ENCODE measurements around the gene NKIRAS2. TPM values are rescaled to one million over a fixed set of nuclear protein-coding genes. Genes with fewer than 3 reads are reported as not detected.

NKIRAS2 gene
- total RNA-seq, 2 donors from 2014 or later, result 43.8 to 46.2 TPM

GRCh38 chr17:42055496-42055895, 35.6 kb downstream of the NKIRAS2 start:
- no peaks in the 10 kb centered on the region for H3K36me3 ChIP-seq
- peaks cover 4% of the 10 kb centered on the region for H3K27me3 ChIP-seq (replicated peaks; ENCODE audit: insufficient read depth)
- H3K4me3 ChIP-seq, result no peak overlapping the region
- DNase-seq (ENCODE audit: low spot score), result no peak
- H3K27ac ChIP-seq, result no peak overlapping the region
- TF ChIP-seq CTCF (IDR thresholded peaks at IDR 0.05), result no peak
- H3K4me1 ChIP-seq (ENCODE audit: control insufficient read depth in 1 of 2, low read depth in 2 of 2), result no peaks in the 10 kb centered on the region
- no peak for ATAC-seq (ENCODE audit: insufficient number of reproducible peaks, low FRiP score, low read depth)
- H3K9me3 ChIP-seq, result no peaks in the 10 kb centered on the region

- Histone ChIP-seq H3K4me1 (ENCODE audit: control insufficient read depth in 1 of 2, low read depth in 2 of 2) (no peaks in the 10 kb centered on the region), H3K27ac (no peak overlapping the region), H3K9me3 (no peaks in the 10 kb centered on the region), H3K27me3 (replicated peaks; ENCODE audit: insufficient read depth) (peaks cover 4% of the 10 kb centered on the region), H3K36me3 (no peaks in the 10 kb centered on the region), H3K4me3 (no peak overlapping the region)
- ATAC-seq (ENCODE audit: insufficient number of reproducible peaks, low FRiP score, low read depth) (no peak), DNase-seq (ENCODE audit: low spot score) (no peak)
- TF ChIP-seq CTCF (IDR thresholded peaks at IDR 0.05), result no peak
Measured at GRCh38 chr17:42056635-42057034, 36.7 kb downstream of the NKIRAS2 start.

GRCh38 chr17:42058063-42058462, 38.2 kb downstream of the NKIRAS2 start:
- peaks cover 4% of the 10 kb centered on the region for H3K27me3 ChIP-seq (replicated peaks; ENCODE audit: insufficient read depth)
- H3K4me1 ChIP-seq (ENCODE audit: control insufficient read depth in 1 of 2, low read depth in 2 of 2), result no peaks in the 10 kb centered on the region
- no peak overlapping the region for H3K27ac ChIP-seq
- ATAC-seq (ENCODE audit: insufficient number of reproducible peaks, low FRiP score, low read depth), result no peak
- no peaks in the 10 kb centered on the region for H3K9me3 ChIP-seq
- DNase-seq (ENCODE audit: low spot score), result no peak
- H3K36me3 ChIP-seq, result no peaks in the 10 kb centered on the region
- no peak for TF ChIP-seq CTCF (IDR thresholded peaks at IDR 0.05)
- no peak overlapping the region for H3K4me3 ChIP-seq

- TF ChIP-seq CTCF (IDR thresholded peaks at IDR 0.05), result no peak
- Histone ChIP-seq H3K36me3 (no peaks in the 10 kb centered on the region), H3K27me3 (replicated peaks; ENCODE audit: insufficient read depth) (no peaks in the 10 kb centered on the region), H3K9me3 (no peaks in the 10 kb centered on the region), H3K4me3 (no peak overlapping the region), H3K27ac (no peak overlapping the region), H3K4me1 (ENCODE audit: control insufficient read depth in 1 of 2, low read depth in 2 of 2) (peaks cover 0 to 4% of the 10 kb centered on the region in 2 donors)
- ATAC-seq (ENCODE audit: insufficient number of reproducible peaks, low FRiP score, low read depth) (no peak), DNase-seq (ENCODE audit: low spot score) (no peak)
Measured at GRCh38 chr17:42059815-42060214, 39.9 kb downstream of the NKIRAS2 start.

- H3K27me3 ChIP-seq (replicated peaks; ENCODE audit: insufficient read depth), result no peaks in the 10 kb centered on the region
- no peak overlapping the region for H3K27ac ChIP-seq
- H3K36me3 ChIP-seq, result no peaks in the 10 kb centered on the region
- no peaks in the 10 kb centered on the region for H3K9me3 ChIP-seq
- ATAC-seq (ENCODE audit: insufficient number of reproducible peaks, low FRiP score, low read depth) (no peak), DNase-seq (ENCODE audit: low spot score) (no peak)
- H3K4me3 ChIP-seq, result no peak overlapping the region
- H3K4me1 ChIP-seq (ENCODE audit: control insufficient read depth in 1 of 2, low read depth in 2 of 2), result peaks cover 0 to 4% of the 10 kb centered on the region in 2 donors
- no peak for TF ChIP-seq CTCF (IDR thresholded peaks at IDR 0.05)
Measured at GRCh38 chr17:42060231-42060630, 40.3 kb downstream of the NKIRAS2 start.

Data from thoracic aorta (tissue), 2 donors.